NCI-H2171 treated with DMSO at 0.1 percent for 48 hours (cell line): Measurements from ENCODE around the gene UTY.
"Not testable (repeated sequence)": the region's sequence is repeated elsewhere in the genome, so short reads cannot be mapped to it uniquely, and the experiment has no call there.

Source experiments
- DNase-seq: peaks from one replicate; lab custom pipeline; 2025; lab: John Stamatoyannopoulos, UW

UTY gene

DNA sequence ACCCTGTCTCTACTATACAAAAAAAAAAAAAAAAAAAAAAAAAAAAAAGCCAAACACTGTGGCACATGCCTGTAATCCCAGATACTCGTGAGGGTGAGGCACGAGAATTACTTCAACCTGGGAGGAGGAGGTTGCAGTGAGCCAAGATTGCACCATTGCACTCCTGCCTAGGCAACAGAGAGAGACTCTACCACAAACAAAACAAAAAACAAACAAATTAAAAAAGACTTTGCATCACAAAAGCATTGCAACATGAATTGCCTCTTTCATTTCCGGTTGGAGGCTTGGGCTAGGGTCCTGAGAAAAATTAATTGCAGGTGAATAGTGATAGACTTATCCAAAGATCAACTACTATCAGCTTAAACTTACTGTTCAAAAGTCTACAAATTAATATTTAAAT lies 180.4 kb downstream of the UTY start:
- no peak for DNase-seq

DNA sequence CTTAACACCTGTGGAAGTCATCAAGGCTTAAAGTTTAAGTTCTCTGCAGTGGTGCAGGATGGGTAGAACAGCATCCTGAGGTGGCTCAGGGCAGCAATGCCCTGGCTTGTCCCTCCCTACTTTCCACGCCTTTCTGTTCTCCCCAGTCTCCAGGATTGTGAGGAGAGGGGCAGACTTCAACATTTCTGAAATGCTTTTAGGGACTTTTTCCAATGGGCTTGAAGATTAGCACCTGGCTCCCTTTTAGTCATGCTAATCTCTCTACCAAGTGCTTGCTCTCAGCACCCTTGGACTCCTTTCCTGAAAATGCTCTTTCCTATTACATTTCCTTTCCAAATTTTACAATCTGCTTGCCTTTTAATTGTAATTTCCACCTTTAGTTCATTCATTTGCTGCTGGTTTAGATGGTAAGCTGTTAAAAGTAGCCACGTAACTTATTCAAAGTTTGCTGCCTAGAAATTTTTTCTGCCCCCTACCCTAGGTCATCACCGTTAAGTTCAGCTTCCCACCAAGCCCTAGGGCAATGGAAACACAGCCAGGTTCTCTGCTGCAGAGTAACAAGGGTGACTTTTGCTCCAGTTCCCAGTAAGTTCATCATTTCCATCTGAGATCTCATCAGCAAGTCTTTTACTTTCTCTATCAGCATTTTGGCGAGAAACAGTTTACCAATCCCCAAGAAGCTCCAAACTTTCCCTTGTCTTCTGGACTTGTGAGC lies 183.5 kb downstream of the UTY start:
- no peak for DNase-seq

DNA sequence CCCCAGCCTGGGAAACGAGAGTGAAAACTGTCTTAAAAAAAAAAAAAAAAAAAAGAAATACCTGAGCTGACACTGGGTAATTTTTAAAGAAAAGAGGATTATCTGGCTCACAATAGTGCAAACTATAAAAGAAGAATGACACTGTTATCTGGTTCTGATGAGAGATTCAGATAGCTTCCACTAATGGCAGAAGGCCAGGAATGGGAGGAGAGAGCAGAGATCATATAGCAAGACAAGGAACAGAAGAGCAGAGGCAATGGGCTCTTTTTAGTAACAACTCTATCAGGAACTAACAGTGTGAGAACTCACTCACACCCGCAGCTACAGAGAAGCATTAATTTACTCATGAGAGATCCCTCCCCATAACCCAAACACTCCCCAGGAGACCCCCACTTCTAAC lies 184.8 kb downstream of the UTY start:
- no peak for DNase-seq

DNA sequence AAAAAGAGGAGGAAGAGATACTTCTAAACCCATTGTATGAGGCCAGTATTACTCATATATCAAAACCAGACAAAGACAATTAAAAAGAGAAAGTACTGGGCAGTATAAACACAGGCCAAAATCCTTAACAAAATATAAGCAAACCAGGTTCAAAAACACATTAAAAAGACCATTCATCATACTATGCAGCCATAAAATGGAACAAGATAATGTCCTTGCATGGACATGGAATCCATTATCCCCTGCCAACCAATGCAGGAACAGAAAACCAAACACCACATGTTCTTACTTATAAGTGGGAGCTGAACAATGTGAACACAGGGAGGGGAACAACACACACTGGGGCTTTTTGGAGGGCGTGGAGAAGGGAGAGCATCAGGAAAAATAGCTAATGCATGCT lies 188.6 kb downstream of the UTY start:
- no peak for DNase-seq

DNA sequence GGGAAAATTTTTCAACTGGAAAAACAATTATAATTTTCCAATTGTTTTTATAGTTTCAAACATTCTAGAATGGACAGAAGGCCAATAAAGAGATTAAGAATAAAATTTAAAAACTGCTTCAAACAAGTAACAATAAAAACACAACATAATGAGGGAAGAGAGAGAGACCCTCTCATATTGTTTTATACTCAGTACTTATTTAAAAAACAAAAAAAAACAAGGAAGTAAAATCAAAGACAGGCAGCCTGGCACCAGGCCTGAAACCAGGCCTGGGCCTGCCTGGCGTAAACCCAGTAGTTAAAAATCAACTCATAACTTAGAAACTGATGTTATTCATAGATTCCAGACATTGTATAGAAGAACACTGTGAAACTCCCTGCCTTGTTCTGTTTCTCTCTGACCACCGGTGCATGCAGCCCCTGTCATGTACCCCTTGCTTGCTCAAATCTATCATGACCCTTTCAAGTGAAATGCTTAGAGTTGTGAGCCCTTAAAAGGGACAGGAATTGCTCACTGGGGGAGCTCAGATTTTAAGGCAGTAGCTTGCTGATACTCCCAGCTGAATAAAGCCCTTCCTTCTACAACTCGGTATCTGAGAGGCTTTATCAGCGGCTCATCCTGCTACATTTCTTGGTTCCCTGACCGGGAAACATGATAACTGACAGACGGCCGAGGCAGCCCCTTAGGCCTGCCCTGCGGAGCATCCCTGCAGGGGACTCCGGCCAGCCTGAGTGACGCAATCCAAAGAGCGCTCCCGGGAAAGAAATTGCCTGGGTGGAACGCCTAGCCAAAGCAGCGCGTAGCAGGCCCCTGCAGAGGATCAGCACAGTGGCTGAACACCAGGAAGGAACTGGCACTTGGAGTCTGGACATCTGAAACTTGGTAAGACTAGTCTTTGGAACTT lies 197.4 kb downstream of the UTY start:
- not testable (repeated sequence) for DNase-seq

DNA sequence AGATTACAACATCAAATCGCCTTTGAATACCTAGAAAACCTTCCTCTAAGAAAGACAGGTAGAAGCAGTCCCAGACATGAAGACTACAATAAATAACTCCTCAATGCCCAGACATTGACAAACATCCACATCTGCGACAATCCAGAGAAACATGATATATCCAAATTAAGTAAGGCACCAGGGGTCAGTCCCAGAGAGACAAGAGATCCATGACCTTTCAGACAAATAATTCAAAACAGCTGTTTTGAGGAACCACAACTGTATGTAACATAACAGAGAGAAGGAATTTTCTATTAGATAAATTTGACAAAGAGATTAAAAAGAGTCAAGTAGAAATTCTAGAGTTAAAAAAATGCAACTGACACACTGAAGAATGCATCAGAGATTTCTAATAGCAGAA lies 200.3 kb downstream of the UTY start:
- no peak for DNase-seq

DNA sequence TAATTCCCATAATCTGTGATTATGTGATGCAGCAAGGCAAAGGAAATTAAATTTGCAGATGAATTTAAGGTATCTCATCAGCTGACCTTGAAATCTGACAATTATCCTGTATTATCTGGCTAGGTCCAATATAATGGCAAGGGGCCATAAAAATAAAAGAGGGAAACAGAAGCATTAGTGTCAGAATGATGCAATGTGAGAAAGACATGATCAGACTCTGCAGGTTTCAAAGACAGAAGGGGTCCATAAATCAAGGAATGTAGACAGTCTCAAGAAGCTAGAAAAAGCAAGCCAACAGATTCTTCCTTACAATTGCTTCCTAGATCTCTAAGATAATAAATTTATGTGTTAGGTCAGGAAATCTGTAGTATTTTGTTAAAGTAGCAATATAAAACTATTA lies 208.1 kb downstream of the UTY start:
- DNase-seq: no peak

DNA sequence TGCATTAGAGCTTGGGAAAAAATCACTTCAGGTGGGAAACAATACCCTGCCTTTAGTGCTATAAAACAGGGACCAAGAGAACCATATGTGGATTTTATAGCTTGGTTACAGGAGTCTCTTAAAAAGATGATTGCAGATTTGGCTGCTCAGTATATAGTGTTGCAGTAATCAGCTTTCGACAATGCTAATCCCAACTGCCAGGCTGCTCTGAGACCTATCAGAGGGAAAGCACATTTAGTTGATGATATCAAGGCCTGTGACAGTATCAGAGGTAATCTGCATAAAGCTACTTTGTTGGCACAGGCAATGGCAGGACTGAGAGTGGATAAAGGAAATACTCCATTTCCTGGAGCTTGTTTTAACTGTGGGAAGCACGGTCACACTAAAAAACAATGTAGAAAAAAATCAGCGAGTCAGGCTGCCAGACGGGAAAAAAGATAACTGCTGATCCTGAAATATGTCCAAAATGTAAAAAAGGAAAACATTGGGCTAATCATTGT lies 225.8 kb downstream of the UTY start:
- not testable (repeated sequence) for DNase-seq

DNA sequence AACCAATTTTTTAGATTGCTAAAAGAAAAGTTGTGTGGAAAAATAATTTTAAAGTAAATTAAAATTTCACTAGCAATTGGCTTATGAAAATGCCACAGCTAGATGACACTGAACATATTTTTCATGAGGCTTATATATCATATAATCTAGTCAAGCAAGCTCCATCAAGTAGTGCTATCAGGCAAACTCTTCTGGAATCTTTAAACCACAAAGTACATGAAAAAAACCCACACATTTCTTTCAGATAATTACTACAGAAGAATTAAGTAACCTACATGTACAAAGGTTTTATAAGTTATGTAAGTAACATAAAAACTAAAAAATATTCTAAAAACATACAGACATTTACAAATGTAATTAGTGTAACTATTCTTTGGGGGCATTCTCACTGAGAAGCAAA lies 229.4 kb downstream of the UTY start:
- DNase-seq: no peak

DNA sequence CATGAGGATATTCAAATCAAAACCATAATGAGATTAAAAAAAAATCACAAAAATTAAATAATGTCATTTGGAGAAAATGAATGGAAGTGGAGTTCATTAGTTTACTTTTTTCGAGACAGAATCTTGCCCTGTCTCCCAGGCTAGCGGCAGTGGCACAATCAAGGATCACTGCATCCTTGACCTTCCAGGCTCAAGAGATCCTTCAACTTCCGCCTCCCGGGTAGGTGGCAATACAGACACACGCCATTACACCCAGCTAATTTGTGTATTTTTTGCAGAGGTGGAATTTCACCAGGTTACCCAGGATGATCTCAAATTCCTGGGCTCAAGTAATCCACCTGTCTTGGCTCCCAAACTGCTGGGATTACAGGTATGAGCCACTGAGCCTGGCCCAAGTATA lies 236.1 kb downstream of the UTY start:
- DNase-seq: no peak

DNA sequence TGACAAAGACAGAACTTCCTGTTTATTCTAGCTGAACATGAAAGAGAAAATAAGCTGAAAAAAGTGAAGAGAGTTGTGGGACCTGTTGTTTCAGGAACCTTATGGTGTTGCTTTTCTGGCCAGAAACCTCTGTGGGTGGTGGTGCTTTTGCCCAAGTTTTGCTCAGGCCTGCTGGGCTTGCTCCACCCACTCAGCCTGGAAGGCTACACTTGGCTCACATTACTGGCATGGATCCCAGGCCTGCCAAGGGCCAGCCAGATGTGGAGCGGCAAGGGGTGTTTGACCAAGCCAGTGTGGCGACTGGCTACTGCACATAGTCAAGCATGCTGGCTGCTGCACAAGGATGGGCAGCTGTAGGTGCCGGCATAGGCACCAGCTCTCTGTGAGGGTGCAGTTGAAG lies 245.9 kb downstream of the UTY start:
- DNase-seq: no peak

DNA sequence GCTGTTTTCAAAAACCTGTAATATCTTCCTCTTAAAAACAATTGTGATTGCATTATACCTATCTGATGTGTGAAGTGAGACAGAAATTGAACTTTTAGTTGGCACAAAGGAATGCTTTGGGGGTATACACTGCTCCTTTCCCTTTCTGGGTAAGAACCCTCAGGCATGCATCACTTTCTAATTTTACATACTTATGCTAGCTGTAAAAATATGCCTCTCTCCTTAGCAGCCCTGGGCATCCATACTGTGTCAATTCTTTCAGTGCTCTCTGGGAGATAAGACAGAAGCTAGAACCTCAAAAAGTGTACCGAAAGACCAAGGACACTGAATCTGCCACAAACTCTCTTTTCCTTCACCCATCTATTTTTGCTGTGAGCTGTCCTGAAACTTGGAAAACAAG lies 246.7 kb downstream of the UTY start:
- no peak for DNase-seq

DNA sequence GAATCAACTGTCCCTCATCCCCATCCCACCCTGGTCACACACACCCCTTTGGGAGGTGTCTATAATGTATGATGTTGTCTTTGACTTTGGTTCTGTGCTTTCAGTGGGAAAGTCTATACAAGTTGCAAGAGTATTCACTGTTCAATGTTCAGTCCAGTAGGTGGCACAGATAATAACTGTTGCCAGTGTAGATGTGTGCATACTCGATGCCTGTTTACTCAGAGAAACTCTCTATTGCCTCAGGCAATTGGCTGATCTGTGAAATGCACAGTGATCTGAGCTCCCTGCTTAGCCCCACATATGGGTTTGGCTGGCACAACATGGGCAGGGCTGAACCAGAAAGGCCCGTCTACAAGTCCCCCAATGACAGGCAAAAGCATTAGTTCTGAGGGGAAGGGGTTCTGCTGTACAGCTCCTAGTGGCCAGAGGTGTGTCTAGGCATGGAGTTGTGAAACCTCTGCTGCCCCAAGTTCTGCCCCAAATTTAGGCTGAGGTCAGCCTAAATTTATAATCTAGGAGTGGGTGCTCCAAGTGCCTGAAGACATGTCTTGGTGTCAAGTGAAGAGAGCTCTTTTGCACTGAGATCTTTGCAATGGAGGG lies 252.4 kb downstream of the UTY start:
- no peak for DNase-seq

DNA sequence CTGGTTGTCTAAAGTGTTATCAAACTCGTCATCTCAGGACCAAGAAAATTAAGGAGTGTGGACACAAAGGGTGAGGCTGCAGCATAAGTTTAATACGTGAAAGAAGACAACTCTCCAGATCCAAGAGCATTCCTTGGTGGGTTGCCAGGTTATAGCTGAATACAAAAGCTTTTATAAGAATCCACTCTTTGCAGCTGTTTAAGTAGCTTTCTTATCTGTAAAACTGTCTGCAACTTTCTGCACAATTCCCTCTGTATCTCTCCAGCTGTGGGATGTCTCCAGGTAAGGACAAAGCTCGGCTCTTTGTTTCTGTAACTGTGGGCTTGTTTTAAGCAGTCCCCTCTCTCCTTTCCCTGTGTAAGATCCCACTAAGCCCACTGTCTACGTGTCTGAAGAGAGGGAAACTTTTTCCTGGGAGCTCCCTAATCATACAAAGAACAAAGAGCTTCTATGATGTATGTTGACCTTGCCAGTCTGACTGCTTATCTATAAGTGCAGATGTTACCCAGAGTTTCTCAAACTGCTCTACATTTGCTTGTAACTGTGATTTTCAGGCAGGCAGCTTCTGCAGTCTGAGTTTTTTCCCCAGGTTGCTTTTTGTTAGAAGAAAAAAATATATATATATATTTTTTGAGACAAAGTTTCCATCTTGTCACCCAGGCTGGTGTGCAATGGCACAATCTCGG lies 268.7 kb downstream of the UTY start:
- DNase-seq: no peak

DNA sequence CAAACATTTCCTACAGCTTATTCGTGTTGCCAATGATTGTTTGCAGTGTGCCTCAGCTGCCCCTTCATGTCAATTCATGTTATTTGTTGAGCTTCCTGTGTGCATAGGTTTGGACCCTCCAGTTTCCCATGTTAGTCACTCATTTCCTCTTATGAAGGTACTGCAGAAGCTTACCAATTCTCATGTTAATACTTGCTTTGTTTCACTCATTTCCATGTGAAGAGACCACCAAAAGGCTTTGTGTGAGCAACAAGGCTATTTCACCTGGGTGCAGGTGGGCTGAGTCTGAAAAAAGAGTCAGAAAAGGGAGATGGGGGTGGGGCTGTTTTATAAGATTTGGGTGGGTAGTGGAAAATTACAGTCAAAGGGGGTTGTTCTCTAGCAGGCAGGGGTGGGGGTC lies 274.6 kb downstream of the UTY start:
- no peak for DNase-seq
